Measurements from ENCODE around the gene SMIM5.

SMIM5 gene

DNA sequence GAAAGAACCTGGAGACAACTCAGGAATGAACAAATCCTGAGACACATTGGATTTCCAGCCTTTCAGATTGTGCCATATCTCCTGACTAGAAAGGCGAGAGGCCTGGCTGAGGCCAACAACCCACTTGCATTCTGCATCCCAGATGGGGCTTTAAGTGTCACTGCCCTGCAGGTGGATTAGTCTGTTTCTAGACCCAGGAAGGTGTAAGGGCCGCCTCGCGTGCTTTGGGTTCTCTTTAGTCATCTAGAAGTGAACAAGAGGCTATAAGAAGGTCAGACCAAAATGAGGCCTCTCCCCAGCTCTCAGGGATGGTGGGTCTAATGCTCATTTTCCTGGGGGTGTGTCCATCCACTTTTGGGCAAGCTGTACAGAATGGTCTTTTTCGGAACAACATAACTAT lies 38.8 kb downstream of the SMIM5 start:
- DNase-seq = no peak

- no peak for DNase-seq
Observed at GRCh38 chr17:75673487-75673886, 40.3 kb downstream of the SMIM5 start.

- no peak for DNase-seq
Observed at GRCh38 chr17:75676461-75676860, 43.2 kb downstream of the SMIM5 start.

DNA sequence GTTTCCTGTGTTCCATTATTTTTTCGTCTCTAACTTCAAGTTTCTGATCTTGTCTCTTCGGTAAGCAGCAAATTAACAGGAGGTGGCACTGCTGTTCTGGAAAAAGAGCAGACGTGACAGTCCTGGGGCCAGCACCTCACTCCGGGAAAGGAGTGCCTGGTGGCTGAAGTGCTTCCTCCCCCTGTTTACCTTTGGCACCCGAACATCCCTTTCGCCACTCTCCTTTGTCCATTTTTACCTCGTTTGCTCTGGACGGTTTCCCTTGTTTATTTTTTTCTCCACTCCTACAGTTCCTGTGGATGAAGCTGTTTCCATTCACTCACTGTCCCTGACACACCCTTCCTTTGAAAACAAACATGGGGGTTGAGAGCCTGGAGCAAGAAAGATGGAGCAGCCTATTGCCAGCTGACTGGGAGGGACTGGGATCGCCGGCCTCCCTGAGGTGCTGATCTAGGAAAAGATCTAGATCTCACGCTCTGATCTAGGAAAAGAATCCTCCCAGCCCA lies 46.5 kb downstream of the SMIM5 start:
- DNase-seq = no peak

DNA sequence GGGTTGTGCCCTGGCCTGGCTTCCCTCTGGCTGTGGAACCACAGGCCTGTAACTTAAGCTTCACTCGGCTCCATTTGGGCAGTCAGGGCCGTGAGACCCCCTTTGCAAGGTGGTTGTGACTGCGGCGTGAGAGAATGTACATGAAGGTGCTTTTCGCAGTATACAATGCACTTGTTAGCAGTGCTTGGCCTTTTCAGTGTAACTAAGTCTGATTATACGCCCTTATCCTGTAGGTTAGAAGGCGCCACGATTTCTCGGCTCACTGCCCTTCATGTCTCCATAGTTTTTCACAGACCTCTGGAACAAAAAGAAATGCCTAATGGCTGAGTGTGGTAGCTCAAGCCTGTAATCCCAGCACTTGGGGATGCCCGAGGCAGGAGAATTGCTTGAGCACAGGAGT lies 47.2 kb downstream of the SMIM5 start:
- no peak for DNase-seq

- DNase-seq = no peak
Observed at GRCh38 chr17:75681289-75681688, 48.1 kb downstream of the SMIM5 start.

DNA sequence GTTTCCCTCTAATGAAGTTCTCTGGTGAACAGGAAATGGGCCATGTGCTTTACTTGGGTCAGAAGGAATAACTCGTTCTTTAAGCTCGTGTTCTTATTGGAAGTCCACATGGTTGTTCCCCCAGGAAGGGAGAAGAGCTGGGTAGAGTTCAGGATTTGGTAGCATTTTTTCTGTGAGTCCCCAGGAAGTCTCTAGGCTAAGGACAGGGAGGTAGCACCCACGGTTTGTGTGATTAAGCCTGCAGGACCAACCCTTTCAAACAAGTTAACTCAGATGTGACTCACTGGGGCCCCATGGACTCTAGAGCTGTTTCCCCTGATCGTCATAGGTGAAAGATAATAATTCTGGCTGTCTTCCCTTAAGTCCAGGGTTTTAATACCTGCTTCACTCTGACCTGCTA lies 50.3 kb downstream of the SMIM5 start:
- DNase-seq = no peak

GRCh38 chr17:75684249-75684648 lies 51.0 kb downstream of the SMIM5 start:
- no peak for DNase-seq

- DNase-seq = no peak
Observed at GRCh38 chr17:75684924-75685323, 51.7 kb downstream of the SMIM5 start.

GRCh38 chr17:75685499-75685898 lies 52.3 kb downstream of the SMIM5 start:
- DNase-seq = no peak

- no peak for DNase-seq
Observed at GRCh38 chr17:75688209-75688825, 55.1 kb downstream of the SMIM5 start.

DNA sequence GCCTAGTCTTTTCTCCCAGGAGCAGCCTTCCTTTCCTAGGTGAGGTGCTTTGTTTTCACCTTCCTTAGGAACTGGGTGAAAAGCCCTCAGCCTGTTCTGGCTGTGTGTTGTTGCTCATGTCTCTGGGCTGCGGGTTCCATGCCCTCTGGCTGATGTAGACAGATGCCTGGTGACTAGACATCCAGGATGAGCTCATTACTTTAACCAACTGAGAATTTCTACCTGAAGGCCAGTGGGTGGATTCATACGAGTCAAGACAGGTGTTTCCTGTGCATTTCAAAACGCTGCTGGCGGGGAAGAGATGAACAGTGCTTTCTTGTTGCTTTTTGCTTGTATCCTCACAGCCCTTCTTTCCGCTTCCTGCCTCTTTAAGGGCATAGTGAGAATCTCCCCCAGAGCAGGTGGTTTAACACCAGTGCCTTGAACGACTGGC lies 56.2 kb downstream of the SMIM5 start:
- no peak for DNase-seq
